RWPE1 (cell line): ENCODE data around the gene B4GALT4.

Source experiments
- CTCF ChIA-PET: fragments of 350-600 bp; sonication (Branson Sonifier 250); formaldehyde crosslinking; extraction: SDS; loops from one replicate; lab custom pipeline; 2021; lab: Yijun Ruan, JAX
- POLR2A ChIA-PET: fragments of 400-600 bp; formaldehyde crosslinking; extraction: SDS; loops from one replicate; lab custom pipeline; 2020; ENCODE audit warnings: antibody characterized with exemption; ENCODE audit not compliant: low non-redundant PET; lab: Yijun Ruan, JAX
- DNase-seq: peaks from one replicate; pipeline ENCODE4 v3.0.0; 2012; ENCODE audit warnings: low spot score
- H3K27ac ChIP-seq: fragments of 450-650 bp; 2 replicates; pipeline ENCODE4 v1.5.1; 2017
- TF ChIP-seq, protein P1 (sequence below): fragments of 450-650 bp; conservative IDR thresholded peaks from 2 replicates; pipeline ENCODE4 v1.5.1; 2017; ENCODE audit warnings: low read depth, mild to moderate bottlenecking

B4GALT4 gene

DNA sequence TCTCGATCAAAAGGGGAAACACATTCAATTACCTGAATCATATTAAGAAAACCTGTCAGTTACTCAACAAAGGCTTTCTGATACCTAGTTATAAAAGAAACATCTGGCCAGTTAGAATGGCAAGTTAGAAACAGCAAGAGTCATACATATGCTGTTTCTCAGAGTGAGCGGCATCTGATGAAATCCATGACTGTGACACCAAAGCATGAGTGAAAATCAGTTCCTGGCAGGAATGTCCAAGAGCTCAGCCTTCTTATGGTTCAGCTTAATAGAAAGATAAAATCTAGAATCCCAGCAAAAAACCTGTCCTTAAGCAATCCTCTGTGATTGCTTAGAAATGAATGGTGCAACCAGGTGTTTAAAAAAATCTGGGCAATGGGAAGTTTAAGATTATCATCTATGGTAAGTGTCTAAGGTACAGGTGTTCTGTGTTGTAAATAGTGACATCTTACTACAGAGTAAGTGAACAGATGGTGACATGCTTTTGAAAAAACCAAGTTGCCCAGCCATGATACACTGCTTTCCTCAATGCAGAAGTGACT, 18.8 kb downstream of the B4GALT4 start:
- CTCF ChIA-PET = no interaction called here
- TF ChIP-seq, protein P1, sequence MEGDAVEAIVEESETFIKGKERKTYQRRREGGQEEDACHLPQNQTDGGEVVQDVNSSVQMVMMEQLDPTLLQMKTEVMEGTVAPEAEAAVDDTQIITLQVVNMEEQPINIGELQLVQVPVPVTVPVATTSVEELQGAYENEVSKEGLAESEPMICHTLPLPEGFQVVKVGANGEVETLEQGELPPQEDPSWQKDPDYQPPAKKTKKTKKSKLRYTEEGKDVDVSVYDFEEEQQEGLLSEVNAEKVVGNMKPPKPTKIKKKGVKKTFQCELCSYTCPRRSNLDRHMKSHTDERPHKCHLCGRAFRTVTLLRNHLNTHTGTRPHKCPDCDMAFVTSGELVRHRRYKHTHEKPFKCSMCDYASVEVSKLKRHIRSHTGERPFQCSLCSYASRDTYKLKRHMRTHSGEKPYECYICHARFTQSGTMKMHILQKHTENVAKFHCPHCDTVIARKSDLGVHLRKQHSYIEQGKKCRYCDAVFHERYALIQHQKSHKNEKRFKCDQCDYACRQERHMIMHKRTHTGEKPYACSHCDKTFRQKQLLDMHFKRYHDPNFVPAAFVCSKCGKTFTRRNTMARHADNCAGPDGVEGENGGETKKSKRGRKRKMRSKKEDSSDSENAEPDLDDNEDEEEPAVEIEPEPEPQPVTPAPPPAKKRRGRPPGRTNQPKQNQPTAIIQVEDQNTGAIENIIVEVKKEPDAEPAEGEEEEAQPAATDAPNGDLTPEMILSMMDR = no peak
- POLR2A ChIA-PET = no interaction called here
- no peak for DNase-seq
- H3K27ac ChIP-seq = no peak overlapping the region

DNA sequence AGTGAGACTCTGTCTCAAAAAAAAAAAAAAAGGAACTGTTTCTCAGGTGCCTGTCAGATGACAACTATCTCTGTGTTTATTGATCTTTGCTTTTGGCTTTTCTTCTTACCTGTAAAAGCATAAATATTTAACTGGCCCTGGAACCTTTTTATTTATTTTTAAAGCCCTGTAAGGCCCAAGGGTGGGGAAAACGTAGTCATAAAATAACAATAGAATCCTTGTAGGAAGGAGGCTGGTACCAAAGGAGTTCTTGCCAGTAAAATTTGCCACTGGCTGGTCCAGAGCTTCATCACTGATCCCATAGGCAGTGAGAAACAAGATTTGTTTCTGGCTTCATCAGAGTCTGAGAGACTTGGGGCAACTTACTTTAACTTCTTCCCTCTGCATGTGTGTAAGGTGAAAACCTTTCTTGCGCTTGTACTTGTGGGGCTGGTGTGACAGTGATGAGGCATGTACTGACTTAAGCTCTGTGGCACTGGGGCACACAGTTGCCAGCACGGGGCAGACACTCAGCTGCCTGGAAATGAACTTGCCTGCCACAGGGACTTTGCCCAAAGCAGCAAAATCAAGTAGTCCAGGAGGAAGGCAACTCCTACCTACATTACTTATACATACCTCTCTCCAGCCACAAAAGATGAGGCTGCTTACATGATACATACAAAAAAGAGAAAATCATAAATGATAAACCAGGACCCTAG, 19.6 kb downstream of the B4GALT4 start:
- TF ChIP-seq, protein P1 = no peak
- H3K27ac ChIP-seq = no peak overlapping the region
- CTCF ChIA-PET = no interaction called here
- DNase-seq = no peak
- POLR2A ChIA-PET = no interaction called here

DNA sequence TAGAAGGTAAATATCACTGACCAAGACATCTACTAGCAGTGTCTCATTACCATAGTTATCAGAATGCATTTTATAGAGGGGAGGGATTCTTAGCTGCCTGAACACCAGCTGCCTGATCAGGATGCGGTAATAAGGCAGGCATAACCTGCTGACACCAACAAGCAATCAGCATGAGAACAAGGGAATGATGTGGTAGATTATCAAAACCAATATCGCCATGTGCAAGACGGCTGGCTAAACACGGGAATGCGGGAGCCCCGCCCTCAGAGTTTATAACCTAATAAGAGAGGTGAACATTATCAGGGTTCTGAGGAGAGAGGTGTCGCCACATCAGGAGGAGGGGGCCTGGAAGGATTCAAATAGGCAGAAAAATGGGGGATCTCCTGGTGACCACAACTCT, 20.5 kb downstream of the B4GALT4 start:
- CTCF ChIA-PET = no interaction called here
- TF ChIP-seq, protein P1 = no peak
- DNase-seq = no peak
- no peak overlapping the region for H3K27ac ChIP-seq
- POLR2A ChIA-PET = no interaction called here

DNA sequence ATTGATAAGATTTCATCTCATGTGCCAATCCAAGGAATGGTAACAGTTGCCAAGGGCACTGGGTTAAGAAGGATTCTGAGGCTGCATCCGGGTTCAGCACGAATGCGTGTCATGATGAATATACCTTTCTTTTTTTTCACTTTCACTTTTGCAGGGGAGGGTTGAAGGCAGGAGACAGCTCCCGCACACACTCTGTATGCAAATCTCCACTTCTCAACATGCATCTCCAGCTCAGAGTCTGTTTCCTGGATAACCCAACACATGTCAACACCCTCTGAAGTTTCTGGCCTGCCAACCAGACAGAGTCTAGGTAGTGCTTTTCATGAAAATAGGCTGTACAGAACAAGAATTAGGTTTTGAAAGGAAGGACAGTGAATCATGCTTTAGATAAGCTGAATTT, 21.6 kb downstream of the B4GALT4 start:
- ChIA-PET POLR2A (no interaction called here), CTCF (interaction anchor here (0.6 kb wide), 1 partner anchor 169 kb away, joined by 3 read pairs; no protein-coding TSS in a partner anchor)
- DNase-seq = no peak
- H3K27ac ChIP-seq = no peak overlapping the region
- TF ChIP-seq, protein P1 = no peak

DNA sequence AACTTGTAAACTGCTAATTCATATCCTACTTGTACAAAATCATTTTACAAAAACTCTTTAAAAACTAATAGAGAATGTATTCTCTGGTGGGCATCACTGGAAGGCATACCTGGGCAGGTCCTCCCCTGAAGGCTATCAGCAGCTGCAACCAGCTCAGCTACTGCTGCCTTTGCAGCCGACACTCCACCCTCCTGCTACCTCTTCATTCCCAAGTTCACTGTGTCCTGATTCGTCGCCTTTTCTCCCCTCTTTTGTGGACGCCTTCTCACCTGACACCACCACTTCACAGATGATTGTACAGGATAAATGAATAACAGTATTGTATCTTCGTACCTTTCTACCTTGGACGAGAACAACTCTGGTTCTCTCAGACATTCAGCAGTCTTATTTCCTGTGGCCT, 28.9 kb downstream of the B4GALT4 start:
- H3K27ac ChIP-seq = no peak overlapping the region
- DNase-seq = no peak
- TF ChIP-seq, protein P1 = no peak
- ChIA-PET CTCF (no interaction called here), POLR2A (no interaction called here)

DNA sequence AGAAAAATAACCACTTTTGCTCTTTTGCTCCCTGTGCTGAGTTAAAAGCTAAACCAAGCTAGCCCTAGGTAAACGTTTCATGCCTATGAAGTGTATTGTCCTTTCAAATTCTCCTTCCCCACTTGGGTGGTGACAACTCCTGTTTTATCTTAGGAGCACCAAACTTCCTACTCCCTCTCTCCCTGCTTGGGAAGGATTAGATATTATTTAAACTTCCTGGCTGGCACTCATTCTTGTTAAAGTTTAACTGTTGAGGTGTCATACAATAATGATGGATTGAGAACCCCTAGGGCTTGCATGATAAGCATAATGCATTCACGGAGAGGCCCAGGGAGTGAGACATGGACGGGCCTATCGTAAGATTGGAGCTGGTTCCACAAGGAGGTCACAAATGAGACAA, 29.5 kb downstream of the B4GALT4 start:
- H3K27ac ChIP-seq = no peak overlapping the region
- CTCF ChIA-PET = interaction anchor here (1.0 kb wide), 1 partner anchor 178 kb away, joined by 3 read pairs; no protein-coding TSS in a partner anchor
- POLR2A ChIA-PET = no interaction called here
- no peak for DNase-seq
- TF ChIP-seq, protein P1 = no peak
